ENCODE measurements around the gene TRHDE.

DNA sequence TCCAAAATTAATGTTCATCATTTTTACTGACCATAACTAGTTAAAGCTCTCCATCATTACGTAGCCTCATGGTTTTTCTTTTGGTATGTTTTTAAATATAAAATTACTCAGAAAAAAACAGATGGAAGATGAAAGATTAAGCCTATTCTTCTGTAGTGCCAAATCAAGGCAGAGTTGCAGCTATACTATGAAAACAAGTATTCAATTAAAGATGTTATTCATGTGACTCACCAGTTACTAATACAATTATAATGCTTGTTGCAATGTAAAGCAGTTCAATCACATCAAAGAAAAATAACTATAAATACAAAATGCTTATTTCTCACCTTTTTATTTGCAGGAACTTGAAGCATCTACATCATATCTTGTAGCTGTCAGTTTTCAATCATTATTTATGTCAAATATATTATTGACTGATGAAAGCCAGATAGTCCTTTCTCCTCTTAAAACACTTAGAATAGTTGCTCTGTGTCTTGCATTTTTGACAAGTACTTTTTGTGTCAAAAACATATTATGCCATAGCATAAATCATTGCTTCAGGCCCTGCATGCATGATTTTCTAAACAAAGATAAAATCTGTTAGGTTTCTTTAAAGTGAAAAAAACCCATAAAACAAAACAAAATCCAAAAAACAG is 36.0 kb upstream of the TRHDE start:
- TF ChIP-seq SPI1 (IDR thresholded peaks at IDR 0.05; ENCODE audit: low read depth, low read length) (no peak), POLR2A (IDR thresholded peaks at IDR 0.05; ENCODE audit: low read depth, low read length) (no peak), POLR2AphosphoS5 (IDR thresholded peaks at IDR 0.05; ENCODE audit: low read depth, low read length) (no peak), TAF1 (IDR thresholded peaks at IDR 0.05; ENCODE audit: low read depth, low read length) (no peak), POU2F2 (IDR thresholded peaks at IDR 0.05; ENCODE audit: low read depth, low read length) (no peak), PAX5 (IDR thresholded peaks at IDR 0.05; ENCODE audit: insufficient read depth, low read length, severe bottlenecking) (no peak)
